Measurements from ENCODE around the gene MANSC1. TPM values are rescaled to one million over a fixed set of nuclear protein-coding genes. Genes with fewer than 3 reads are reported as not detected.

MANSC1 gene
- polyA plus RNA-seq (2012; ENCODE audit: missing spikeins), result not detected

DNA sequence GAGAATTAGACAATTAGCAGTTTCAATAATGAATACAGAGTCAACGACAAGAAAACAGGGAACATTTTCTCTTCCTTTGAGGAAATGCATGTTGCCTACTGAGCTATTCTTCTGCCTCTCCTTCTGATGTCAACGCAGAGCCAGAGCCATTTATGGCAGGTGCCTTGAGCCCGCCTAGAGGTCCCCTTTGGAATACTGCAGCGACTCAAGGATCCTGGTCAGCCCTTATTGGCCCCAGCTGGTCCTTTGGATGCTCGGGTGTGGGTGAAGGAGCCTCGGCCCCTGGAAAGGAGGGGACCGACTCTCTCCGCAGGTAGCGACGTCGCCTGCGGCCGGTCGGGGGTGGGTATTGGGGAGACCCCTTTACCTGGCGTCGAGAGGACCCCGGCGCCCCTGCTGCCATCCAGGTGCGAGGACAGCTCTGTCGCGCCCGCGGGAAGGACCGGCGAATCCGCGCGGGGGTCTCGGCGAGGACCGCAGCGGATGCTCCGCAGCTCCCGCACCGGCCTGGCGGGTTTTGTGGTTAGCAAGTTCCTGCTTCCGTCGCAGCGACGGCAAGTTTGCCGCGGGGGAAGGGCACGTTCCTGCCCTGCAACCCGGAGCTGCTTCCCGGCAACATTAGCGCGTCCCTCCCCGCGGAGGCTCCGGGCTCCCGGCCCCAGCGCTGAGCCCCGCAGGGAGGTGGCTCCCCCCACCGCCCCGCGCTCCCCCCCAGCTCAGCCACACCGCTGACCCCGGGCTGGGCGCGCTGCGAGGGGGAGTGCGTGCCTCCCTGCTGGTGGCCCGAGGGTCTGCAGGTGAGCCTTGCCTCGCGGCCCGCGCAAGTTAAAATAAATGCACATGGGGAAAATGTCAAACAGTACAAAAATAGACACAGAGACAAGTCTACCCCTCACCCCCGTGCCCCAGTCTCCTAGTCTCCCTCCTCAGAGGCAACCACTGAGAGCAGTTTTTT lies at the start of gene MANSC1:
Gene MANSC1, minus strand, starts transcription at position 532 of the 955 bp plus-strand sequence. CDS start 6,928 bp downstream, outside the sequence.
- peak; percentile 50 for FAIRE-seq
- peak; percentile 36 for DNase-seq (ENCODE audit: insufficient read length)
- TF ChIP-seq POLR2AphosphoS5 (IDR thresholded peaks at IDR 0.05; ENCODE audit: low read depth, low read length) (no peak), POLR2A (IDR thresholded peaks at IDR 0.05; ENCODE audit: low read depth, low read length) (no peak), TAF1 (IDR thresholded peaks at IDR 0.05; ENCODE audit: borderline replicate concordance, low read depth, low read length) (no peak)

GRCh38 chr12:12399161-12399560 lies 49.1 kb upstream of the MANSC1 start:
- TF ChIP-seq TAF1 (IDR thresholded peaks at IDR 0.05; ENCODE audit: borderline replicate concordance, low read depth, low read length) (no peak), POLR2A (IDR thresholded peaks at IDR 0.05; ENCODE audit: low read depth, low read length) (no peak), POLR2AphosphoS5 (IDR thresholded peaks at IDR 0.05; ENCODE audit: low read depth, low read length) (no peak)
- no peak for FAIRE-seq
- no peak for DNase-seq (ENCODE audit: insufficient read length)

DNA sequence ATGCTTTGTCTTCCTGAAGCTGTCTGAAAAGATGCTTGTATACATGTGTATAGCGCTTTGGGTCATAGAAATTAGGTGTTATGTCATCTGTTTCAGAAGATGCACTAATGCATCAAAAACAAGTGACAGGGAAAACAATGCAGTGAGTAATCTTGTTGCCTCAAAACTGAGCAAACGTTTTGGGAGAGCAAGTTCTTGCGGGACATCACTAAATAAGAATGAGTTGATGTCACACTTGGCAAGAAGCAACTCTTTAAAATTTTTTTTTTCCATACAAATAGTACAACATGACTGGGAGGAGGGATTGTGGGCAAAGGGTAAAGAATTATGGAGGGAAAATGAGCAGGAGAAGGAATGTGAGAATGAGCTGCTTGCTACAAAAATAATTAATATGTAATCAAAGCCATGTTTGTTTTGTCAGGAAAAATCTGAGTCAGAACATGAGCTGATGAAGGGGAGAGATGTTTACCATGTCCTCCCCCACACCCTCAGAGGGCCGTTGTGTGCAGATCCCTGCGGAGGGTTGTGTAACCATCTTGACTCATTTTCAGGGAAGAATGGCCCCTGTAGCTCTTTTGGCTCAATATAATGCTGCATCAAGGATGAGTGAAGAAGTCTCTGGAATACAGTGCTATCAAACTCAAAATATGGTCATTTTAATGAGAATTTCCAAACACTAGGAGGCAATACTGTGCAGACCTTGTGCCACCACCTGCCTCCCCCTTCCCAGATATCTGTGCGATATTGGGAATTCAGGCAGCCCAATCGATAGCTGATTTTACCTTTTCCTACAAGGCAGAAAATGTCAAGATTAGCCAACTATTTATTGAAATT lies 48.2 kb upstream of the MANSC1 start:
- TF ChIP-seq TAF1 (IDR thresholded peaks at IDR 0.05; ENCODE audit: borderline replicate concordance, low read depth, low read length), result no peak
- TF ChIP-seq POLR2A (IDR thresholded peaks at IDR 0.05; ENCODE audit: low read depth, low read length), result no peak
- TF ChIP-seq POLR2AphosphoS5 (IDR thresholded peaks at IDR 0.05; ENCODE audit: low read depth, low read length), result no peak
- FAIRE-seq, result no peak

DNA sequence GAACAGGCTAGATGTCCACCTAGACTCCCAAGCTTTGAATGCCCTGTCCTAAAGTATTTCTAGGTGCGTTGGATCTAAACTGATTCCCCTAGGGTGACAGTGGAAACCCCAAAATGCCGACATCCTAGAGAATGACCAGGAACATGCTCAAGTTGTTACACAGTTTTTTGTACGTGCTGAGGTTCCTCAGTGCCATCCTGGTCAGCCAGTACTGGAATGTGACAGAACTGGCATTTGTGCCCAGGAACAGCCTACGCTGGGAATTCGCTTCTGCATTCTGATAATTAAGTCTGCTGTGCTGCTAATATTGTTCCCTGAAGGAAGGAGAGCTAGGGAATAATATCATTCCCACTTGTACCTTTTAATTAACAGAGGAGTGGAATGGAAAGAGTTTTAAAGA lies 47.1 kb upstream of the MANSC1 start:
- FAIRE-seq (no peak), DNase-seq (ENCODE audit: insufficient read length) (no peak)
- TF ChIP-seq TAF1 (IDR thresholded peaks at IDR 0.05; ENCODE audit: borderline replicate concordance, low read depth, low read length), result no peak
- TF ChIP-seq POLR2A (IDR thresholded peaks at IDR 0.05; ENCODE audit: low read depth, low read length), result no peak
- TF ChIP-seq POLR2AphosphoS5 (IDR thresholded peaks at IDR 0.05; ENCODE audit: low read depth, low read length), result no peak

More for the DNA sequence above, 48.2 kb upstream of the MANSC1 start:
- DNase-seq (ENCODE audit: insufficient read length), result no peak

- no peak for DNase-seq (ENCODE audit: insufficient read length)
- FAIRE-seq, result no peak
- TF ChIP-seq POLR2AphosphoS5 (IDR thresholded peaks at IDR 0.05; ENCODE audit: low read depth, low read length) (no peak), TAF1 (IDR thresholded peaks at IDR 0.05; ENCODE audit: borderline replicate concordance, low read depth, low read length) (no peak), POLR2A (IDR thresholded peaks at IDR 0.05; ENCODE audit: low read depth, low read length) (no peak)
Measured at GRCh38 chr12:12396694-12397093, 46.7 kb upstream of the MANSC1 start.

DNA sequence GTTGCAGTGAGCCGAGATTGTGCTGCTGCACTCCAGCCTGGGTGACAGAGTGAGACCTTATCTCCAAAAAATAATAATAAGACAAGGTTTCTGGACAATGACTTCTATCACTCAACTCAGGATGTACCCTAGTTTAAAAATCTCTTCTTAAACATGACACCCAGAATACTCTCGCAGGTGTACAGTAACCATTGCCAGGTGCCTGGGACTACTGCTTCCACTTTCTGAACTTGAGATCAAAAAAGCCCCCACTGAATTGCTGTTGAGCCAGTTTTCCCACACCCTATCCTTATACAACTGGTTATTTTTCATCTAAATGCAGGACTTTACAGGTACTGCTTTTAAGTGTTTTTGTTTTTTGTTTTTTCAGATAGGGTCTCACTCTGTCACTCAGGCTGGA lies 43.1 kb upstream of the MANSC1 start:
- no peak for TF ChIP-seq POLR2AphosphoS5 (IDR thresholded peaks at IDR 0.05; ENCODE audit: low read depth, low read length)
- TF ChIP-seq TAF1 (IDR thresholded peaks at IDR 0.05; ENCODE audit: borderline replicate concordance, low read depth, low read length), result no peak
- TF ChIP-seq POLR2A (IDR thresholded peaks at IDR 0.05; ENCODE audit: low read depth, low read length), result no peak
- FAIRE-seq, result no peak
- DNase-seq (ENCODE audit: insufficient read length), result no peak

- TF ChIP-seq POLR2AphosphoS5 (IDR thresholded peaks at IDR 0.05; ENCODE audit: low read depth, low read length) (no peak), POLR2A (IDR thresholded peaks at IDR 0.05; ENCODE audit: low read depth, low read length) (no peak), TAF1 (IDR thresholded peaks at IDR 0.05; ENCODE audit: borderline replicate concordance, low read depth, low read length) (no peak)
- DNase-seq (ENCODE audit: insufficient read length) (no peak), FAIRE-seq (no peak)
Measured at GRCh38 chr12:12392413-12392812, 42.4 kb upstream of the MANSC1 start.

DNA sequence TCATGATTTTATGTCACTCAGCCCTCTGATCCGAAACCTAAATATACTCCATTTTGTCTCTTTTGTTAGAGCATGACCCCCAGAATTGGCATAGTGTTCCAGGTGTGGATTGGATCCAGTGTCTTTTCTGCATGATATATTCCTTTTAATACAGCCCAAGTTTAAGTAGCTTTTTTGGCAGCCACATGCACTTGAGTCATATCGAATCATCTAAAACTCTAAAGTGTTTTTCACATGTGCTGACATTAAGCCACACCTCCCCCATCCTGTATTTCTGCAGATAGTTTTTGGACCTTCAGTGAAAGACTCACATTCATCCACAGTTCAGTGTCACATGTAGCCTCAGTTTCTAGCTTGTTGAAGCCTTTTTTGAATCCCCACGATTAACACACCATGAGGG lies 37.5 kb upstream of the MANSC1 start:
- no peak for FAIRE-seq
- TF ChIP-seq POLR2AphosphoS5 (IDR thresholded peaks at IDR 0.05; ENCODE audit: low read depth, low read length), result no peak
- TF ChIP-seq POLR2A (IDR thresholded peaks at IDR 0.05; ENCODE audit: low read depth, low read length), result no peak
- TF ChIP-seq TAF1 (IDR thresholded peaks at IDR 0.05; ENCODE audit: borderline replicate concordance, low read depth, low read length), result no peak
- no peak for DNase-seq (ENCODE audit: insufficient read length)

DNA sequence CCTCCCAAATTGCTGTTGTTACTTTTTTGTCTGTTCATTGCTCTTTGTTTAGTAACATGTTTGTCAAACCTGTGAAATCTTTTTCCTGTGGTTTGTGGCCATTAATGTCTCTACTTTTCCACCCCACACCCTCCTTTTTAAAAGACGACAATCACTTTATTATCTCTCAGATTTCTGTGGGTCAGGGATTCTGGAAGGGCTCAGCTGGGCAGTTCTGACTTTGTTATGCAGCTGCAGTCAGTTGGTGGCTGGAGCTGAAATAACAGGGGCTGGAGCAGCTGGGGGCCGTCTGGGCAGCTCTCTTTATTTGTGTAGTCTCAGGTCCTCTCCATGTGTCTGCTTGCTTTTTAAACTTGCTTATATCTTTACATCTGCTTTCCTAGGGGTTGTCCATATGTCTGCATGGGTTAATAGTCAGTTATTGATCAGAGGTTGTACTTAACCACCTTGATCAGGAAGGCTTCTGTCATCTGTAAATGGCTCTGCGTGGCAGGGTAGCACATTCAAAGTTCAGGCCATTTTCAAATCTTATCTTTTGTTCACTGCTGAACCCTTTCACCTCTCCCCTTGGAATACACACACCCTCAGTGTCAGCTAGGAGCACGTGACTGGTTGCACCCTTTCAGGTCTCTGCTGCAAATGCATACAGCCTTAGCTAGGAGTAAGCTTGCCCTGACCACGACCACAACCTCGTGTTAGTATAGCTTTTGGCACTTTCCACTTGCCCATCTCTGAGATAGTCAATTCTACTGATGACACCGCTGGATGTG lies 34.7 kb upstream of the MANSC1 start:
- DNase-seq (ENCODE audit: insufficient read length) (no peak), FAIRE-seq (no peak)
- TF ChIP-seq POLR2AphosphoS5 (IDR thresholded peaks at IDR 0.05; ENCODE audit: low read depth, low read length) (no peak), TAF1 (IDR thresholded peaks at IDR 0.05; ENCODE audit: borderline replicate concordance, low read depth, low read length) (no peak)

DNA sequence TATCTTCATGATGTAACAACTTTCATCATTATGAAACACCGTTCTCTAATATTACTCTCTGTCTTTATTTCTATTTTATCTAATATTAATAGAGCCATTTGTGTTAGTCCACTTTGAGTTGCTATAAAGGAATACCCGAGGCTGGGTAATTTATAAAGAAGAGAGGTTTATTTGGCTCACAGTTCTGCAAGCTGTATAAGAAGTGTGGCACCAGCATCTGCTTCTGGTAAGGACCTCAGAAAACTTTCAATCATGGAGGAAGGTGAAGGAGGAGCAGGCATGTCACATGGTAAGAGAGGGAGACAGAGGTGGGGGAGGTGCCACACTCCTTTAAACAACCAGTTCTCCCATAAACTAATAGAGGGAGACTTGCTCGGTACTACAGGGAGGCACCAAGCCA lies 31.9 kb upstream of the MANSC1 start:
- TF ChIP-seq TAF1 (IDR thresholded peaks at IDR 0.05; ENCODE audit: borderline replicate concordance, low read depth, low read length), result no peak
- TF ChIP-seq POLR2A (IDR thresholded peaks at IDR 0.05; ENCODE audit: low read depth, low read length), result no peak
- TF ChIP-seq POLR2AphosphoS5 (IDR thresholded peaks at IDR 0.05; ENCODE audit: low read depth, low read length), result no peak
- FAIRE-seq, result no peak
- DNase-seq (ENCODE audit: insufficient read length), result no peak

All from GM12892 (cell line).